HG02885 (cell line): ENCODE data around the gene RNF130.

Experiments
- ATAC-seq: cut with Tn5 transposase; IDR thresholded peaks from one replicate; pipeline ENCODE4 v1.9.1; 2021; ENCODE audit warnings: mild to moderate bottlenecking; ENCODE audit not compliant: unreplicated experiment, poor library complexity

Gene RNF130

GRCh38 chr5:180071531-180072255, at the start of gene RNF130:
Gene RNF130, minus strand, starts transcription at chr5:180071759. Its CDS starts 57 bp downstream, at chr5:180071702.
- ATAC-seq, result peak; percentile 75

GRCh38 chr5:180120237-180121101, 48.9 kb upstream of the RNF130 start:
- ATAC-seq, result no peak

GRCh38 chr5:180119903-180120236, 48.3 kb upstream of the RNF130 start:
- no peak for ATAC-seq

GRCh38 chr5:180119031-180119902, 47.7 kb upstream of the RNF130 start:
- no peak for ATAC-seq

- no peak for ATAC-seq
Measured at GRCh38 chr5:180118391-180118791, 46.8 kb upstream of the RNF130 start.

GRCh38 chr5:180117000-180117725, 45.6 kb upstream of the RNF130 start:
- no peak for ATAC-seq

GRCh38 chr5:180116077-180116999, 44.8 kb upstream of the RNF130 start:
- no peak for ATAC-seq

- no peak for ATAC-seq
Measured at GRCh38 chr5:180115326-180116076, 43.9 kb upstream of the RNF130 start.

GRCh38 chr5:180114304-180115003, 42.9 kb upstream of the RNF130 start:
- no peak for ATAC-seq

- ATAC-seq, result no peak
Measured at GRCh38 chr5:180113660-180114303, 42.2 kb upstream of the RNF130 start.

- no peak for ATAC-seq
Measured at GRCh38 chr5:180112181-180112861, 40.8 kb upstream of the RNF130 start.

GRCh38 chr5:180111273-180112002, 39.9 kb upstream of the RNF130 start:
- no peak for ATAC-seq

- ATAC-seq, result no peak
Measured at GRCh38 chr5:180109920-180110319, 38.4 kb upstream of the RNF130 start.

- ATAC-seq, result no peak
Measured at GRCh38 chr5:180107005-180107404, 35.4 kb upstream of the RNF130 start.

- no peak for ATAC-seq
Measured at GRCh38 chr5:180105827-180106312, 34.3 kb upstream of the RNF130 start.

GRCh38 chr5:180104168-180104530, 32.6 kb upstream of the RNF130 start:
- ATAC-seq, result no peak
